ENCODE results near the gene PWP2. TPM values are rescaled to one million over a fixed set of nuclear protein-coding genes. Genes with fewer than 3 reads are reported as not detected.
"Not testable (repeated sequence)": the region's sequence is repeated elsewhere in the genome, so short reads cannot be mapped to it uniquely, and the experiment has no call there.

The PWP2 gene
- polyA plus RNA-seq, 2 of the 4 experiments (the other 2 are of a cell fraction): 5.8 to 9.8 TPM

GRCh38 chr21:44144784-44145602 lies 37.8 kb downstream of the PWP2 start:
- FAIRE-seq: not testable (repeated sequence)

GRCh38 chr21:44145616-44146015 lies 38.4 kb downstream of the PWP2 start:
- H3K4me2 ChIP-seq; FAIRE-seq; H3K4me1 ChIP-seq; CTCF ChIA-PET; POLR2A ChIA-PET; H3K9me3 ChIP-seq; ATAC-seq; H3K27ac ChIP-seq; DNase-seq (ENCODE audit: low read depth in 1 of 2, low spot score in 1 of 2); H3K4me3 ChIP-seq: not testable (repeated sequence)
- WGBS (ENCODE audit: missing lambda C conversion rate): no CpG with 5 or more reads among the region's 12 CpGs

More at GRCh38 chr21:44144784-44145602, 37.8 kb downstream of the PWP2 start:
- H3K4me3 ChIP-seq; DNase-seq (ENCODE audit: low read depth in 1 of 2, low spot score in 1 of 2); POLR2A ChIA-PET; ATAC-seq; H3K4me1 ChIP-seq; H3K9me3 ChIP-seq; H3K4me2 ChIP-seq; H3K27ac ChIP-seq; CTCF ChIA-PET: not testable (repeated sequence)
- no CpG with 5 or more reads among the region's 22 CpGs for WGBS (ENCODE audit: missing lambda C conversion rate)

- ATAC-seq: peak; percentile 84 to 92
- H3K4me1 ChIP-seq; DNase-seq (ENCODE audit: low read depth in 1 of 2, low spot score in 1 of 2); H3K4me3 ChIP-seq; H3K27ac ChIP-seq; POLR2A ChIA-PET; H3K4me2 ChIP-seq; CTCF ChIA-PET; H3K9me3 ChIP-seq; FAIRE-seq: not testable (repeated sequence)
- WGBS (ENCODE audit: missing lambda C conversion rate): no CpG with 5 or more reads among the region's 8 CpGs
Measured at GRCh38 chr21:44147108-44147507, 39.9 kb downstream of the PWP2 start.

GRCh38 chr21:44150255-44150654 lies 43.1 kb downstream of the PWP2 start:
- ATAC-seq; DNase-seq (ENCODE audit: low read depth in 1 of 2, low spot score in 1 of 2); H3K4me1 ChIP-seq; H3K4me3 ChIP-seq; H3K27ac ChIP-seq; POLR2A ChIA-PET; H3K4me2 ChIP-seq; FAIRE-seq; H3K9me3 ChIP-seq; CTCF ChIA-PET: not testable (repeated sequence)
- WGBS (ENCODE audit: missing lambda C conversion rate): no CpG with 5 or more reads among the region's 10 CpGs

- H3K27ac ChIP-seq; DNase-seq (ENCODE audit: low read depth in 1 of 2, low spot score in 1 of 2); POLR2A ChIA-PET; H3K9me3 ChIP-seq; CTCF ChIA-PET; FAIRE-seq; H3K4me1 ChIP-seq; H3K4me3 ChIP-seq; ATAC-seq; H3K4me2 ChIP-seq: not testable (repeated sequence)
- WGBS (ENCODE audit: missing lambda C conversion rate): no CpG with 5 or more reads among the region's 21 CpGs
Measured at GRCh38 chr21:44153214-44153888, 46.2 kb downstream of the PWP2 start.

- ATAC-seq; POLR2A ChIA-PET; FAIRE-seq; H3K9me3 ChIP-seq; H3K4me2 ChIP-seq; CTCF ChIA-PET; H3K4me3 ChIP-seq; DNase-seq (ENCODE audit: low read depth in 1 of 2, low spot score in 1 of 2); H3K4me1 ChIP-seq; H3K27ac ChIP-seq: not testable (repeated sequence)
- no CpG with 5 or more reads among the region's 17 CpGs for WGBS (ENCODE audit: missing lambda C conversion rate)
Measured at GRCh38 chr21:44153889-44154228, 46.7 kb downstream of the PWP2 start.

- H3K27ac ChIP-seq; FAIRE-seq; H3K9me3 ChIP-seq; H3K4me1 ChIP-seq; H3K4me3 ChIP-seq; CTCF ChIA-PET; H3K4me2 ChIP-seq; ATAC-seq; POLR2A ChIA-PET; DNase-seq (ENCODE audit: low read depth in 1 of 2, low spot score in 1 of 2): not testable (repeated sequence)
- no CpG with 5 or more reads among the region's 20 CpGs for WGBS (ENCODE audit: missing lambda C conversion rate)
Measured at GRCh38 chr21:44154816-44155230, 47.6 kb downstream of the PWP2 start.

DNA sequence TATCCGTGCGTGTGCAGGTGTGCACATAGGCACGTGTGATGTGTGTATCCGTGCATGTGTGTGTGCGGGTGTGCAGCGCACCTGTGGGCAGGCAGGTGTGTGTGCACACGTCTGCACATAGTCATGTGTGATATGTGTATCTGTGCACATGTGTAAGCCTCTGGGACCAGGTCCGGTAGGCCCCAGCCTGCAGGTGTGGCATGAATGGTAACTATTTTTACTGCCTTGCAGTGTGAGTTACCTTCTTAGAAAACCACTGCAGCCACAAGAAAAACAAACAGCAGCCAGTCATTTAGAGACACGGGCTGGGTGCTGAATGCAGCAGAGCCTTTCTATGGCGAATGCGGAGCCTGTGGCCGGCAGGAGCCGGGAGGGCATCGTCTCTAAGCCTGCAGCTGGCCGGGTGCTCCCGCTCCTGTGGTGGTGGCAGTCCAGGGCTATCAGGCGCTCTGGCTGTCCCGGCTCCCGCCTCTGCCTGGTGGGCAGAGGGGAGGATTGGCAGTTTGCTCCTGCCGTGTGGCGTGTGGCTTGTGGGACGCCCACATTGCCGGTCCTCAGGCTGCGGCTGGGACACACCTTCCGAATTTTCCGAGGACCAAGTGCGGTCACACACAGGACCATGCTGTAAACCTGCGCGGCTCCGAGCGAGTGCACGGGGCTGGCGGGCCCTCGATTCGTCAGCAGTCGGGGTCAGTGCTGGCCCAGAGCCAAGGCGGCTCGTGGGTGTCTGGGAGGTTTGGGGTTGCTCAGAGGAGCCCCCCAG lies 48.2 kb downstream of the PWP2 start:
- FAIRE-seq; H3K4me1 ChIP-seq; DNase-seq (ENCODE audit: low read depth in 1 of 2, low spot score in 1 of 2); H3K9me3 ChIP-seq; POLR2A ChIA-PET; H3K4me3 ChIP-seq; H3K27ac ChIP-seq; CTCF ChIA-PET; ATAC-seq; H3K4me2 ChIP-seq: not testable (repeated sequence)
- WGBS (ENCODE audit: missing lambda C conversion rate): no CpG with 5 or more reads among the region's 38 CpGs

DNA sequence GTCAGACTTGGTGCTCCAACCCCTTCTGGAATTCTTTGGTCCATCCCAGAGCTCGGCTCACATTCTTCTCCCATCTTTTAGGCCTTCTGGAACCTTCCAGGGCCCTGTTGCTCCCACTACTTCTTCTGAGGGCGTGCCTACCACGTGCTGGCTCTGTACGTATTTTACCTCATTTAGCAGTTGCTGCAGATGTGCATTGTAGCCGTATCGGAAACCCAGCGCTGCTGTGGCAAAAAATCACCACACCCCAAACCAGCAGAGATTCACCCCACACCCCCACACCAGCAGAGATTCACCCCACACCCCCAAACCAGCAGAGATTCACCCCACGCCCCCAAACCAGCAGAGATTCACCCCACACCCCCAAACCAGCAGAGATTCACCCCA lies 48.8 kb downstream of the PWP2 start:
- H3K9me3 ChIP-seq; CTCF ChIA-PET; POLR2A ChIA-PET; H3K27ac ChIP-seq; FAIRE-seq; H3K4me3 ChIP-seq; ATAC-seq; H3K4me2 ChIP-seq; DNase-seq (ENCODE audit: low read depth in 1 of 2, low spot score in 1 of 2); H3K4me1 ChIP-seq: not testable (repeated sequence)
- no CpG with 5 or more reads among the region's 8 CpGs for WGBS (ENCODE audit: missing lambda C conversion rate)

GRCh38 chr21:44157439-44158081 lies 50.4 kb downstream of the PWP2 start:
- H3K27ac ChIP-seq; CTCF ChIA-PET; H3K4me1 ChIP-seq; DNase-seq (ENCODE audit: low read depth in 1 of 2, low spot score in 1 of 2); ATAC-seq; H3K4me3 ChIP-seq; H3K9me3 ChIP-seq; H3K4me2 ChIP-seq; FAIRE-seq; POLR2A ChIA-PET: not testable (repeated sequence)
- no CpG with 5 or more reads among the region's 28 CpGs for WGBS (ENCODE audit: missing lambda C conversion rate)

DNA sequence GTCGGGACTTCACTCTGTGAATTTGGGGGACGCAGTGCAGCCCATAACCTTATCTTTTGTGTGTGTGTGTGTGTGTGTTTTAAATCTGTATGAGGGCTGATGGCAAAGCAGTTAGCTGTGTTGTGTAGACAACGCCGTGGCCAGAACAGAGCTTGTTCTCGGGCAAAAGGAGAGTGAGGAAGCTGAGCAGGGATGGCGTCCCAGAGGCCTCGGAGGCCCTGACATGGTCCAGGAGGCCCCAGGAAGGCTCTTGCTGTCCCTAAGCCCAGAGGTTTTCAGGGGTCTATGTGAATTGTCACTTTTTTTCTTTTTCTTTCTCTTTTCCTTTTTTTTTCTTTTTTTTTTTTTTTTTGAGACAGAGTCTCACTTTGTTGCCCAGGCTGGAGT lies 50.9 kb downstream of the PWP2 start:
- FAIRE-seq; CTCF ChIA-PET; ATAC-seq; H3K27ac ChIP-seq; H3K4me2 ChIP-seq; DNase-seq (ENCODE audit: low read depth in 1 of 2, low spot score in 1 of 2); H3K4me3 ChIP-seq; POLR2A ChIA-PET; H3K4me1 ChIP-seq; H3K9me3 ChIP-seq: not testable (repeated sequence)
- 60% methylated on average over 1 of the region's 7 CpGs for WGBS (ENCODE audit: missing lambda C conversion rate)

Data from A549 (cell line).